Brain microvascular endothelial cell (primary cell): Measurements from ENCODE around the gene FGF18.

Source experiments
- DNase-seq: peaks from one replicate; pipeline ENCODE4 v3.0.0-alpha.2; 2020
- H3K27ac ChIP-seq: fragments of 250-450 bp; sonication (Bioruptor Pico); 2 replicates; pipeline ENCODE4 v1.5.1; 2020; ENCODE audit warnings: mild to moderate bottlenecking, moderate library complexity
- H3K27me3 ChIP-seq: fragments of 250-450 bp; sonication (Bioruptor Pico); replicated peaks from 2 replicates; pipeline ENCODE4 v1.5.1; 2020; ENCODE audit warnings: mild to moderate bottlenecking
- H3K36me3 ChIP-seq: fragments of 250-450 bp; sonication (Bioruptor Pico); replicated peaks from 2 replicates; pipeline ENCODE4 v1.5.1; 2020; ENCODE audit warnings: mild to moderate bottlenecking
- H3K4me3 ChIP-seq: 2 replicates; pipeline ENCODE4 v1.5.1; 2011; ENCODE audit warnings: low read depth, mild to moderate bottlenecking, control low read depth, low read length, moderate library complexity
- CTCF ChIP-seq: IDR thresholded peaks from 2 replicates; pipeline ENCODE4 v1.5.1; 2011; ENCODE audit warnings: low read depth, mild to moderate bottlenecking, moderate library complexity, low read length, control low read depth, inconsistent platforms; ENCODE audit errors: missing control alignments
- in situ Hi-C: cut with HindIII; loops from 2 replicates; pipeline ENCODE4 v1.10.0; 2017; ENCODE audit warnings: low sequenced_read_pairs, low pct_ligation_motif_present

Gene FGF18

GRCh38 chr5:171459839-171460238 is 40.4 kb downstream of the FGF18 start:
- TF ChIP-seq CTCF = no peak
- Histone ChIP-seq H3K27ac (no peak overlapping the region), H3K4me3 (no peak overlapping the region), H3K27me3 (peaks cover 9% of the 10 kb centered on the region), H3K36me3 (no peaks in the 10 kb centered on the region)
- no peak for DNase-seq
- in situ Hi-C loops = no loop called here

GRCh38 chr5:171462136-171462927 is 42.9 kb downstream of the FGF18 start:
- in situ Hi-C loops = no loop called here
- no peaks in the 10 kb centered on the region for H3K36me3 ChIP-seq
- TF ChIP-seq CTCF = no peak
- DNase-seq = no peak
- H3K27ac ChIP-seq = no peak overlapping the region
- peaks cover 9% of the 10 kb centered on the region for H3K27me3 ChIP-seq
- H3K4me3 ChIP-seq = no peak overlapping the region

- DNase-seq = no peak
- no peak for TF ChIP-seq CTCF
- peaks cover 9% of the 10 kb centered on the region for H3K27me3 ChIP-seq
- no peak overlapping the region for H3K27ac ChIP-seq
- in situ Hi-C loops = no loop called here
- H3K36me3 ChIP-seq = no peaks in the 10 kb centered on the region
- H3K4me3 ChIP-seq = no peak overlapping the region
Observed at GRCh38 chr5:171462928-171463861, 43.7 kb downstream of the FGF18 start.

GRCh38 chr5:171463862-171464229 is 44.4 kb downstream of the FGF18 start:
- Histone ChIP-seq H3K36me3 (no peaks in the 10 kb centered on the region), H3K27ac (no peak overlapping the region), H3K4me3 (no peak overlapping the region), H3K27me3 (peaks cover 9% of the 10 kb centered on the region)
- no peak for DNase-seq
- in situ Hi-C loops = no loop called here
- TF ChIP-seq CTCF = no peak

GRCh38 chr5:171464829-171465228 is 45.4 kb downstream of the FGF18 start:
- in situ Hi-C loops = no loop called here
- Histone ChIP-seq H3K27me3 (peaks cover 7% of the 10 kb centered on the region), H3K27ac (no peak overlapping the region), H3K36me3 (no peaks in the 10 kb centered on the region), H3K4me3 (no peak overlapping the region)
- TF ChIP-seq CTCF = no peak
- no peak for DNase-seq
